NCI-H2227 (cell line): ENCODE measurements around the gene APCDD1L.
"Not testable (repeated sequence)": the region's sequence is repeated elsewhere in the genome, so short reads cannot be mapped to it uniquely, and the experiment has no call there.

Experiments used
- DNase-seq: peaks from one replicate; lab custom pipeline; 2025; ENCODE audit not compliant: unreplicated experiment; lab: John Stamatoyannopoulos, UW

The APCDD1L gene

GRCh38 chr20:58446264-58446959, 68.8 kb downstream of the APCDD1L start:
- no peak for DNase-seq

DNA sequence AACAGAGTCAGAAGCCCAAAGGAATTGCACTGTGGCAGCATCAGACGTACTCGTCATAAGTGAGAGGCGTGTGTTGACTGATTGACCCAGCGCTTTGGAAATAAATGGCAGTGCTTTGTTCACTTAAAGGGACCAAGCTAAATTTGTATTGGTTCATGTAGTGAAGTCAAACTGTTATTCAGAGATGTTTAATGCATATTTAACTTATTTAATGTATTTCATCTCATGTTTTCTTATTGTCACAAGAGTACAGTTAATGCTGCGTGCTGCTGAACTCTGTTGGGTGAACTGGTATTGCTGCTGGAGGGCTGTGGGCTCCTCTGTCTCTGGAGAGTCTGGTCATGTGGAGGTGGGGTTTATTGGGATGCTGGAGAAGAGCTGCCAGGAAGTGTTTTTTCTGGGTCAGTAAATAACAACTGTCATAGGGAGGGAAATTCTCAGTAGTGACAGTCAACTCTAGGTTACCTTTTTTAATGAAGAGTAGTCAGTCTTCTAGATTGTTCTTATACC, 70.4 kb downstream of the APCDD1L start:
- DNase-seq, result no peak

DNA sequence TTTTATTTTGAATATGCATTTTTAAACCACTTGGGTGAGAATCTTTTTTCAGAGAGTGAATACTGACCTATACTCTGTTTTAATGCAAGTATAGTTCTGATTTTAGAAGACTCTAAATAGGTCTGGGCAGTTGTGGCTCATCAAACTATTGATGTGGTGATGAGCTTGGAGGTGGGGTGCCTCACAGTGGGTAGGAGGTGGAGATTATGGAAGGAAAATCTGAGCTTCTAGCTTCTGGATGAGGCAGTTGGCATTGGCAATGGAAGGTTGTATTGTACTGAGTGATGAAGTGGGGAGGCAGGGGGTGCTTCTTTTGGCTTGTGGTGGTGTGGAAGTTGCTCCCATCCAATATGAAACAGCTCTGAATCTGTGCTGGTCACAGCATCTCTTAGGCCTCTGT, 73.5 kb downstream of the APCDD1L start:
- no peak for DNase-seq

DNA sequence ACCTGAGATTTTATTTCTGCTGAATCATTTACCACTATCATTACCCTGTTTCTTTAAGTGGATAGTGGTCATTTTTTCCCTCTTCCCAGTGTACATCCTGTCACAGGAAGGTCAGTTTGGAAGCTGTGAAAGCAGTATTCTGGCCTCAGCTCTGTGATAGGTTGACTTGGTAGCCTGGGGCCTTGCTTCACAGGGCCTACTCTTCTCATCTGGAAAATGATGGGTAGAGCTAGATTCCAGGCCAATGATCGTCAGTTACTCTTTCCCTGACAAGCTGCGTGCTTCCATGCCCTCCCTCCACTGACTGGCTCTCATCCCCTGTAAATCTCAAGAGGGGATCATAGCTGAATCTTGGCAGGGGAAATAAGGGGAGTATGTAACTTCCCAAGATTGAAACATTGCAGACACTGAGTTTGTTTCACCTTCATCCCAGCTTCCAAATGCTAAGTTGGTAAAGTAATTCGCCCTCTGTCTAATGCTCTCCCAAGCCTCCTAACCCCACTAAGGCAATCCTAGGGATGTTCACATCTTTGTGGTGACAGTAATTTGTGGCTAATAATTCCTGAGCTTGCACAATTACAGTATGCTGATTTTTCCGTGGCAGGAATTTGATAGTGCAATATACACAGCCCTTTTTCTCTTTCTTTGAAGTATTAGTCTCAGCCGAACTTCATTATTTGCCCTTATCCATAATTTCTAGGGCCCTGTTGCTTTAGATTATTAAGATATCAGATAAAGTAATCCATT, 75.0 kb downstream of the APCDD1L start:
- DNase-seq, result no peak

DNA sequence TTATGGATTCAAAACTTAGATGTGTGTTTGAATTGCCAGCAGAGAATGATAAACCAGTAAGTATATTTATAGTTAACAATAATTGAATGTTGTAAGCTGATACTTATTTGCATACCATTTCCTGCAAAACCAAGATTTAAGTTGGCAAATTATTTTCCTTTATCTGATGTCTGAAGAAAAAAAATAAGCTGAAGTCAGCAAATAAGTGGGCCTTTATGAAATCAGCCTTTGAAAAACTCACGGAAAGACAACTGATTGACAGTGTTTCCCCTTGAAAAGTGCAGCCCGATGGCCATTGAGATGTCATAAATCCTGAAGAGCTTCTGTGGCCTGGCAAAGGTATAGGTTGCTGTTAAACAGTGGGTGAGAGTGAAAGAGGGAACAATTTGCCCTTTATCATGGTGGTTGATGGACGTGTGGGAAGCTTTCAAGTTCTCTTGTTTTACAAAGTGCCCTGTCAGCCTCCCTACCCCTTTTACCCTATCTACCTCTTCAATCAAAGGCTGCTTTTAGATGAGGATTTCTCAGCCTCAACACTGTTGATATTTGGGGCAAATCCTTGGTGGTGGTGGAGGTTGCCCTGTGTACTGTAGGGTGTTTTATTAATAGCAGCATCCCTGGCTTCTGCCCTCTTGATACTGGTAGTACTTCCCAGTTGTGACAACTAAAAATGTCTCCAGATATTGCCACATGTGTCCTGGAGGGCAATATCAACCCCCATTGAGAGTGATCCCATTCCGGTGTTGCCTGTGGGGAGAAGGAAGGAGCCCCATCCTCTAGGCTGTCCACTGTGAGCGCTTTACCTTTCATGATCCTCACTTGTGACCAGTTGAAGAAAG, 76.0 kb downstream of the APCDD1L start:
- DNase-seq, result no peak

GRCh38 chr20:58436868-58437645, 78.1 kb downstream of the APCDD1L start:
- DNase-seq, result no peak

GRCh38 chr20:58435237-58435636, 80.0 kb downstream of the APCDD1L start:
- DNase-seq, result no peak

GRCh38 chr20:58434326-58434725, 80.9 kb downstream of the APCDD1L start:
- DNase-seq, result no peak

DNA sequence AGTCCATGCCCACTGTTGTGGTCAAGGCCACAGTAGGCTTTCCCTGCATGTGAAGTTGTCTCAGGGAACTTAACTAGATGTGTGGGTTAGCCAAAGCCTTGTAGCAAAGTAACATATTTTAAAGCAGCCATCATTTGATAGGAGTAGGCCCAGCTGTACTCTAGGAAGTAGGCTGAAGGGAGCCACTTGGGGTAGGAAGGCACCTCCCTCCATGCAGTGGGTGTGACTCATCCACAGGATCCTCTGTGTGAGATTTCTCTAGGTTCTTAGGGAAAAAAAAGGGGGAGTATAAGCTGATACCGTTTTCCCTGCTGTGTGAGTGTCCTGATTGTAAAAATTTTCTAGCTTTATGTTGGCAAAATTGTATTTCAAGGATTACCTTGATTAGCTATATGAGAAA, 81.4 kb downstream of the APCDD1L start:
- no peak for DNase-seq

GRCh38 chr20:58433029-58433647, 82.1 kb downstream of the APCDD1L start:
- no peak for DNase-seq

GRCh38 chr20:58432186-58432954, 82.8 kb downstream of the APCDD1L start:
- DNase-seq, result no peak

DNA sequence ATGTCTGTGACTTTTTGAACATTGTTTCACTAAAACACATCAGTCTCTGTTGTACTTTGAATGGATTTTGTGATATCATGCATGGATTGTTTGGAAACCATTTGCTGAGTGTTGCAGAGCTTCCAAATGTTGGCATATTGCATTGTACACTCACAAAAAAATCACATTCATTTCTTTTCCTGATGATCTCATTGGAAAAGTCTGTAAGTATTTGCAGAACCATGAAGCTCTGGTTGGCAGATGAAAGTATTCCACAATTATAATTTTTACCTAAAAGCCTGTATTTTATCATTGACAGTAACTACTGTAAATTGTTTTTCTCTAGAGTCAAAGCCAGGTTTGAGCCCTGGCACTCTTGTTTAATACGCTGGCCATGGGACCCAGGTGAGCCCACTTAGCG, 84.1 kb downstream of the APCDD1L start:
- DNase-seq, result no peak

DNA sequence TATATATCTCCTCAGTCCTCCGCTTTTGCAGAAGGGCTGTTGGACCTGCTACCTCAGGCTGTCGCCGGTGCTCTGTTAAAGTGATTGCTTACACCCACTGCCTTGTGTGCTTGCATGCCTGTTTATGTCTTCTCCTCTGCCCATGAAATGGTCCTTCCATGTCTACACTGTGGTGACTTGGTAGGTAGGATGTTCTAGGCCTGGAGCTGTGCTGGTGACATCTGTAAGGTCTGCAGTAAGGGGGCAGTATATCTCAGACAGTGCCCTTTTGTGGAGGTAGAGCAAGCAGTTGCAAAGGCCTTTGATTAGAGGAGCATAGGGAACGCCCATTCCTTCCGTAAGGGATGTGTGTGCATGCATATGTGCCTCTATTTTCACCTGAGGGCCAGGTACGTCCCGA, 85.9 kb downstream of the APCDD1L start:
- DNase-seq, result no peak

GRCh38 chr20:58428364-58428763, 86.8 kb downstream of the APCDD1L start:
- DNase-seq, result no peak

GRCh38 chr20:58427571-58427970, 87.6 kb downstream of the APCDD1L start:
- DNase-seq, result not testable (repeated sequence)

DNA sequence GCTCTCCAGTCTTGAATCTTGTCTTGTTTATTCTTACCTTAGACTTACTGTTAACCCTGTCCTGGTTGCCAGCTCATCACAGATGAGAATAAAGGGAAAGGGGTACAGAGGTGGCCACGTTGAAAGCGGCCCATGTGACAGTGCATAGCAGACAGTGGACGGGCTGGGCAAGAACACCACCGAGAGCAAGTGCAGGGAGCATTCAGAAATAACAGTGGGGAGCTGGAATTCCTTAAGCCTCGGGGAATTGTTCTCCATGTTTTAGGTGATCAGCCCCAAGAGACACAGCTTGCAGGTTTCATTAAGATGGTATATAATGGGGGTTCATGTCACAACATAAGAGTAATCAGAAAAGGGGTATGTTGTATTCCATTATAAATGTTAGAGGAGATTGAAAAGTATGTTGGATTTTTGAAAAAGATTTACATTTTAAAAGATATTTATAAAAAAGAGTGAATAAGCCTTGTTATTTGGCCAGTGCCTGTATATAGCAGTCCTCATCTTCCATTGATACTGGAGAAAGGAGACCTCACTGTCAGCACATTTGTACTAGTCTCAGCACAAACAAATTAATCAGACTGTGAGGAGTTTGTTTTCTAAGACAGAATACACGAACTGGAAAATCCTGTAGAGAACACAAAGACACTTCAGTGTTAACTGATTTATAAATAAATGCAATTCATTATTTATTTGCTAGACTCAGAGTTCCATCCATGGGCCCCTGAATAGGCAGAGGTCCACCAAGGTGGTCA, 90.8 kb downstream of the APCDD1L start:
- no peak for DNase-seq

DNA sequence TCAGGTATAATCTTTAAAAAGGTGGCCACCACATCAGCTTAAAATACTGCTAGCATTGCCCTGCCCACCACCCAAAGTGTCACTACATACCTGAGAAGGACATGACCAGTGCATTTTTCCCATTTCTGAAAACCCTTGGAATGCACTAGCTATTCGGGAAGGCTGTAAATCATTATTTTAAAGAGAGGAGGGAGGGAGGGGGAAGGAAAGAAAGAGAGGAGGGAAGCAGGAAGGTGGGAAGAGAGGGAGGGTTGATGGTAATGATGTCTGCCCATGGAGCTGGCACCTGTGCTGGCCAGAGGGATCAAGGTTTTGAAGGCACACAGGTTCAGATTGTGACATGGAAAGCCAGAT, 93.7 kb downstream of the APCDD1L start:
- no peak for DNase-seq

- no peak for DNase-seq
Observed at GRCh38 chr20:58420798-58421496, 94.3 kb downstream of the APCDD1L start.
